C4-2B (cell line): ENCODE data around the gene VIL1.

Experiments
- CTCF ChIP-seq: fragments of 450-650 bp; conservative IDR thresholded peaks from 2 replicates; pipeline ENCODE4 v1.5.1; 2017; ENCODE audit warnings: mild to moderate bottlenecking
- ZFX ChIP-seq: fragments of 450-650 bp; IDR thresholded peaks from 2 replicates; pipeline ENCODE4 v1.6.1; 2017

- TF ChIP-seq CTCF = no peak
- TF ChIP-seq ZFX = no peak
Observed at GRCh38 chr2:218418717-218419458, at the start of gene VIL1.
